Smooth muscle cell (in vitro differentiated cells): ENCODE measurements around the gene PREP. TPM values are rescaled to one million over a fixed set of nuclear protein-coding genes. Genes with fewer than 3 reads are reported as not detected.

Experiments used
- DNase-seq: peaks from one replicate; lab custom pipeline; 2025; ENCODE audit not compliant: unreplicated experiment; lab: John Stamatoyannopoulos, UW
- H2AFZ ChIP-seq: fragments of 200-600 bp; sonication (generic); 2 replicates; pipeline ENCODE4 v1.6.0; 2016; ENCODE audit warnings: antibody characterized with exemption, low read depth, mild to moderate bottlenecking
- H3F3A ChIP-seq: fragments of 200-600 bp; sonication (generic); 2 replicates; pipeline ENCODE4 v1.6.0; 2017; ENCODE audit warnings: antibody characterized with exemption, low read depth
- H3K27ac ChIP-seq: fragments of 200-600 bp; sonication (generic); 2 replicates; pipeline ENCODE4 v1.5.1; 2016; ENCODE audit warnings: low read depth, mild to moderate bottlenecking
- H3K27me3 ChIP-seq: fragments of 200-600 bp; sonication (generic); 2 replicates; pipeline ENCODE4 v1.6.1; 2016; ENCODE audit warnings: low read depth, mild to moderate bottlenecking
- H3K36me3 ChIP-seq: fragments of 200-600 bp; sonication (generic); 2 replicates; pipeline ENCODE4 v1.5.1; 2016; ENCODE audit warnings: low read depth
- H3K4me1 ChIP-seq: fragments of 200-600 bp; sonication (generic); 2 replicates; pipeline ENCODE4 v1.5.1; 2016; ENCODE audit warnings: low read depth
- H3K4me2 ChIP-seq: fragments of 200-600 bp; sonication (generic); 2 replicates; pipeline ENCODE4 v1.6.0; 2016; ENCODE audit warnings: mild to moderate bottlenecking
- H3K4me3 ChIP-seq: fragments of 200-600 bp; sonication (generic); 2 replicates; pipeline ENCODE4 v1.5.1; 2016; ENCODE audit warnings: mild to moderate bottlenecking
- H3K79me2 ChIP-seq: fragments of 200-600 bp; sonication (generic); 2 replicates; pipeline ENCODE4 v1.6.0; 2016; ENCODE audit warnings: low read depth, mild to moderate bottlenecking
- H3K9ac ChIP-seq: fragments of 200-600 bp; sonication (generic); 2 replicates; pipeline ENCODE4 v1.6.0; 2016; ENCODE audit warnings: low read depth
- H3K9me3 ChIP-seq: fragments of 200-600 bp; sonication (generic); replicated peaks from 2 replicates; pipeline ENCODE4 v1.5.1; 2016; ENCODE audit warnings: low read depth
- H4K20me1 ChIP-seq: fragments of 200-600 bp; sonication (generic); 2 replicates; pipeline ENCODE4 v1.6.0; 2016; ENCODE audit warnings: low read depth
- CTCF ChIP-seq: fragments of 200-600 bp; sonication (generic); IDR thresholded peaks from 2 replicates; pipeline ENCODE4 v1.5.1; 2017; ENCODE audit warnings: borderline replicate concordance, mild to moderate bottlenecking, antibody characterized with exemption; ENCODE audit not compliant: insufficient read depth, poor library complexity, severe bottlenecking
- WGBS: methylation state at CpG from one replicate; pipeline ENCODE4 v1.1.7; 2016; ENCODE audit warnings: low lambda C conversion rate; 5-methylcytosine and 5-hydroxymethylcytosine counted together
- polyA plus RNA-seq: library from polyadenylated mRNA; unstranded; fragments of >200 nt; fragmentation: Nextera tagmentation; extraction: Ambion mirVana; gene quantifications from 2 replicates; pipeline ENCODE4 v1.2.1, GENCODE V29; 2016
- total RNA-seq: library from RNA; depleted of rRNA; stranded (reverse); fragments of >200 nt; gene quantifications from 2 replicates; pipeline ENCODE4 v1.2.3, GENCODE V29; 2014

PREP gene
- total and polyA plus RNA-seq, 2 experiments from 2014 or later = 23.4 to 33.2 TPM

- Histone ChIP-seq H3K79me2 (no peaks in the 10 kb centered on the region), H3K4me2 (no peak overlapping the region), H4K20me1 (no peaks in the 10 kb centered on the region), H3K9ac (no peak overlapping the region), H3K36me3 (peaks cover 16% of the 10 kb centered on the region), H2AFZ (no peak overlapping the region), H3K27ac (no peak overlapping the region), H3K9me3 (no peaks in the 10 kb centered on the region), H3F3A (no peaks in the 10 kb centered on the region), H3K4me3 (no peak overlapping the region), H3K4me1 (no peaks in the 10 kb centered on the region), H3K27me3 (no peaks in the 10 kb centered on the region)
- no peak for DNase-seq
- WGBS = 96% methylated on average over 2 of the region's 2 CpGs
- no peak for TF ChIP-seq CTCF
Measured at GRCh38 chr6:105275542-105275941, 127.3 kb downstream of the PREP start.

DNA sequence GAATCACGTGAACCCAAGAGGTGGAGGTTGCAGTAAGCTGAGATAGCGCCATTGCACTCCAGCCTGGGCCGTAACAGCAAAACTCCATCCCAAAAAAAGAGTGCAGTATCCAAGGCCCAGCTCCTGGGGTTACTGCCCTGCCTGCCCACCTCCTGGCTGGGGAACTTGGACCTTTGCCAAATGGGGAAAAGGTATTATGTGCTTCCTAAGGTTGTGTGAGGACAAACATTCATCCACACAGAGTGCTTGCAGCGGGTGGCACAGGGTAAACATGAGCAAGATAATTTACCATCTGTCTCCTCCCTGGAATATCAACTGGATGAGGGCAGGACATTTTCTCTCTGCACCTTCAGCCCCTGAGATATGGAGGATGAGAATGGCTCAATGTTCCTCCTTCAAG lies 128.2 kb downstream of the PREP start:
- H3K4me3 ChIP-seq = no peak overlapping the region
- no peaks in the 10 kb centered on the region for H4K20me1 ChIP-seq
- no peak overlapping the region for H3K9ac ChIP-seq
- H2AFZ ChIP-seq = no peak overlapping the region
- peaks cover 16% of the 10 kb centered on the region for H3K36me3 ChIP-seq
- H3K27me3 ChIP-seq = no peaks in the 10 kb centered on the region
- no peaks in the 10 kb centered on the region for H3K4me1 ChIP-seq
- H3K79me2 ChIP-seq = no peaks in the 10 kb centered on the region
- no peak for DNase-seq
- no peak overlapping the region for H3K4me2 ChIP-seq
- no peak overlapping the region for H3K27ac ChIP-seq
- no peaks in the 10 kb centered on the region for H3F3A ChIP-seq
- WGBS = 98% methylated on average over 4 of the region's 4 CpGs
- no peaks in the 10 kb centered on the region for H3K9me3 ChIP-seq
- no peak for TF ChIP-seq CTCF

DNA sequence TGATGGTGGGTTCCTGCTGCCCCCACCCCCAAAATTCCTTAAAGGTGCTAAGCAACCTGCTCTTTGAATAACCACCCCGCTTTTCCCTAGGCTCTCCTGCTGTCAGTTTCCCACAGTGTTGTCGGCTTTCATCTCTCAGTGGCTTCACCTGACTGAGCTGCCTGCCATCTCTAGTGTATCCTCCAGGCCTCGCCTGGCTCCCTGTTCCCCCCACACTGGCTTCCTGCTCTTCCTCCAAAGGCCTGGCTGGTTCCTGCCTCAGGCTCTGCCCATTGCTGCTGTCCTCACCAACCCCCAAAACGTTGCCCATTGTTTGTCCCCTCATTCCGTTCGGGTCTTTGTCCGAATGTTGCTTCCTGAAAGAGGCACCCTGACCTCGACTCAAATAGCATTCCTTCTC lies 129.3 kb downstream of the PREP start:
- Histone ChIP-seq H3K4me1 (no peaks in the 10 kb centered on the region), H2AFZ (no peak overlapping the region), H3K79me2 (no peaks in the 10 kb centered on the region), H3K27ac (no peak overlapping the region), H3F3A (no peaks in the 10 kb centered on the region), H3K27me3 (no peaks in the 10 kb centered on the region), H3K4me3 (no peak overlapping the region), H3K4me2 (no peak overlapping the region), H3K9ac (no peak overlapping the region), H3K36me3 (peaks cover 16% of the 10 kb centered on the region), H3K9me3 (no peaks in the 10 kb centered on the region), H4K20me1 (no peaks in the 10 kb centered on the region)
- TF ChIP-seq CTCF = no peak
- no peak for DNase-seq
- 89% methylated on average over 8 of the region's 8 CpGs for WGBS

DNA sequence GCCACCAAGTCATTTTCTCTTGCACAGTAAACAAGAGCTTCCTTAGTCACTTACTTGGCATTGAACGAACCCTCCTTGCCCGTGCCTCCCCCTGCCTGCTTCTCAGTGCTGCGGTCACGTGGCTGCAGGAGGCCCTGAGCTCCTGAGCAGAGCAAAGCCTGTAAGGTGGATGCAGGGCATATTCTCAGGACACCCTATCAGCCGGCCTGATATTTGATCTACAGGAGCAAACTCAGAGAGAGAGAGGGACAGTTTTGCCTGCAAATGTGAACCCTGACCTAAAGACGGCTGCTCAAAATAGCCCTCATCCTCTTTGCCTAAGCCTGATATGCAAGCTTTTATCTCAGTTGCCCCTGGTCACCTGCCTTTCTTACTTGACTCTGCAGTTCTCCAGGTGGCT lies 130.1 kb downstream of the PREP start:
- 55% methylated on average over 6 of the region's 6 CpGs for WGBS
- Histone ChIP-seq H3K9ac (no peak overlapping the region), H3K4me1 (no peaks in the 10 kb centered on the region), H3K36me3 (peaks cover 13% of the 10 kb centered on the region), H3K27ac (no peak overlapping the region), H4K20me1 (no peaks in the 10 kb centered on the region), H3K27me3 (no peaks in the 10 kb centered on the region), H3K4me3 (no peak overlapping the region), H3K9me3 (no peaks in the 10 kb centered on the region), H3K79me2 (no peaks in the 10 kb centered on the region), H3F3A (no peaks in the 10 kb centered on the region), H2AFZ (no peak overlapping the region), H3K4me2 (no peak overlapping the region)
- DNase-seq = no peak
- no peak for TF ChIP-seq CTCF
